ENCODE data around the gene ZNF746. TPM values are rescaled to one million over a fixed set of nuclear protein-coding genes. Genes with fewer than 3 reads are reported as not detected.
A peak's percentile ranks its signal among the peaks of the same experiment; 100 is the strongest.

Gene ZNF746
- total and polyA plus RNA-seq, 2 donors = 10.5 to 11.8 TPM

- H3K4me1 ChIP-seq (ENCODE audit: insufficient read depth) = no peaks in the 10 kb centered on the region
- H3K4me3 ChIP-seq (ENCODE audit: low read depth, low read length) = no peak overlapping the region
- no peak overlapping the region for H3K27ac ChIP-seq (ENCODE audit: low read depth)
- no peak for DNase-seq (ENCODE audit: extremely low spot score)
- WGBS = 96% methylated on average over 12 of the region's 12 CpGs
- peaks cover 14% of the 10 kb centered on the region for H3K36me3 ChIP-seq (ENCODE audit: insufficient read depth)
Measured at GRCh38 chr7:149476791-149477190, 20.8 kb downstream of the ZNF746 start.

GRCh38 chr7:149475121-149476045 lies 22.2 kb downstream of the ZNF746 start:
- H3K36me3 ChIP-seq (ENCODE audit: insufficient read depth) = peaks cover 14% of the 10 kb centered on the region
- H3K4me3 ChIP-seq (ENCODE audit: low read depth, low read length) = no peak overlapping the region
- DNase-seq (ENCODE audit: extremely low spot score) = no peak
- H3K4me1 ChIP-seq (ENCODE audit: insufficient read depth) = no peaks in the 10 kb centered on the region
- no peak overlapping the region for H3K27ac ChIP-seq (ENCODE audit: low read depth)
- WGBS = 95% methylated on average over 21 of the region's 21 CpGs

GRCh38 chr7:149474309-149475120 lies 23.1 kb downstream of the ZNF746 start:
- H3K4me3 ChIP-seq (ENCODE audit: low read depth, low read length) = no peak overlapping the region
- H3K36me3 ChIP-seq (ENCODE audit: insufficient read depth) = peaks cover 14% of the 10 kb centered on the region
- H3K4me1 ChIP-seq (ENCODE audit: insufficient read depth) = no peaks in the 10 kb centered on the region
- WGBS = 95% methylated on average over 77 of the region's 77 CpGs
- no peak for DNase-seq (ENCODE audit: extremely low spot score)
- no peak overlapping the region for H3K27ac ChIP-seq (ENCODE audit: low read depth)

GRCh38 chr7:149473251-149473650 lies 24.4 kb downstream of the ZNF746 start:
- Histone ChIP-seq H3K4me3 (ENCODE audit: low read depth, low read length) (no peak overlapping the region), H3K4me1 (ENCODE audit: insufficient read depth) (no peaks in the 10 kb centered on the region), H3K36me3 (ENCODE audit: insufficient read depth) (peaks cover 14% of the 10 kb centered on the region), H3K27ac (ENCODE audit: low read depth) (no peak overlapping the region)
- WGBS = 92% methylated on average over 6 of the region's 6 CpGs
- DNase-seq (ENCODE audit: extremely low spot score) = no peak

GRCh38 chr7:149471289-149471953 lies 26.2 kb downstream of the ZNF746 start:
- Histone ChIP-seq H3K27ac (ENCODE audit: low read depth) (no peak overlapping the region), H3K36me3 (ENCODE audit: insufficient read depth) (peaks cover 8% of the 10 kb centered on the region), H3K4me1 (ENCODE audit: insufficient read depth) (no peaks in the 10 kb centered on the region), H3K4me3 (ENCODE audit: low read depth, low read length) (no peak overlapping the region)
- WGBS = 98% methylated on average over 6 of the region's 6 CpGs
- DNase-seq (ENCODE audit: extremely low spot score) = no peak

GRCh38 chr7:149469806-149470205 lies 27.8 kb downstream of the ZNF746 start:
- H3K36me3 ChIP-seq (ENCODE audit: insufficient read depth) = peaks cover 4% of the 10 kb centered on the region
- no peak for DNase-seq (ENCODE audit: extremely low spot score)
- no peak overlapping the region for H3K4me3 ChIP-seq (ENCODE audit: low read depth, low read length)
- no peaks in the 10 kb centered on the region for H3K4me1 ChIP-seq (ENCODE audit: insufficient read depth)
- 93% methylated on average over 8 of the region's 8 CpGs for WGBS
- no peak overlapping the region for H3K27ac ChIP-seq (ENCODE audit: low read depth)

GRCh38 chr7:149468208-149468607 lies 29.4 kb downstream of the ZNF746 start:
- Histone ChIP-seq H3K27ac (ENCODE audit: low read depth) (no peak overlapping the region), H3K36me3 (ENCODE audit: insufficient read depth) (peaks cover 2% of the 10 kb centered on the region), H3K4me1 (ENCODE audit: insufficient read depth) (no peaks in the 10 kb centered on the region), H3K4me3 (ENCODE audit: low read depth, low read length) (no peak overlapping the region)
- 75% methylated on average over 5 of the region's 5 CpGs for WGBS
- DNase-seq (ENCODE audit: extremely low spot score) = no peak

- Histone ChIP-seq H3K4me1 (ENCODE audit: insufficient read depth) (no peaks in the 10 kb centered on the region), H3K4me3 (ENCODE audit: low read depth, low read length) (no peak overlapping the region), H3K36me3 (ENCODE audit: insufficient read depth) (no peaks in the 10 kb centered on the region), H3K27ac (ENCODE audit: low read depth) (no peak overlapping the region)
- 74% methylated on average over 1 of the region's 1 CpG for WGBS
- no peak for DNase-seq (ENCODE audit: extremely low spot score)
Measured at GRCh38 chr7:149467321-149467859, 30.2 kb downstream of the ZNF746 start.

GRCh38 chr7:149466364-149466763 lies 31.2 kb downstream of the ZNF746 start:
- DNase-seq (ENCODE audit: extremely low spot score) = no peak
- Histone ChIP-seq H3K27ac (ENCODE audit: low read depth) (no peak overlapping the region), H3K36me3 (ENCODE audit: insufficient read depth) (no peaks in the 10 kb centered on the region), H3K4me1 (ENCODE audit: insufficient read depth) (no peaks in the 10 kb centered on the region), H3K4me3 (ENCODE audit: low read depth, low read length) (no peak overlapping the region)

- H3K27ac ChIP-seq (ENCODE audit: low read depth) = no peak overlapping the region
- no peak for DNase-seq (ENCODE audit: extremely low spot score)
- WGBS = 88% methylated on average over 1 of the region's 1 CpG
- H3K36me3 ChIP-seq (ENCODE audit: insufficient read depth) = no peaks in the 10 kb centered on the region
- H3K4me1 ChIP-seq (ENCODE audit: insufficient read depth) = peaks cover 2% of the 10 kb centered on the region
- no peak overlapping the region for H3K4me3 ChIP-seq (ENCODE audit: low read depth, low read length)
Measured at GRCh38 chr7:149463500-149464161, 34.0 kb downstream of the ZNF746 start.

GRCh38 chr7:149462101-149462520 lies 35.5 kb downstream of the ZNF746 start:
- WGBS = 87% methylated on average over 9 of the region's 9 CpGs
- Histone ChIP-seq H3K36me3 (ENCODE audit: insufficient read depth) (no peaks in the 10 kb centered on the region), H3K27ac (ENCODE audit: low read depth) (no peak overlapping the region), H3K4me1 (ENCODE audit: insufficient read depth) (peaks cover 2% of the 10 kb centered on the region), H3K4me3 (ENCODE audit: low read depth, low read length) (no peak overlapping the region)
- no peak for DNase-seq (ENCODE audit: extremely low spot score)

- peaks cover 2% of the 10 kb centered on the region for H3K4me1 ChIP-seq (ENCODE audit: insufficient read depth)
- H3K27ac ChIP-seq (ENCODE audit: low read depth) = peak within 1 kb of the TSS; percentile 73
- no peaks in the 10 kb centered on the region for H3K36me3 ChIP-seq (ENCODE audit: insufficient read depth)
- under 1% methylated on average over 64 of the region's 64 CpGs for WGBS
- DNase-seq (ENCODE audit: extremely low spot score) = peak; percentile 67
- peak within 1 kb of the TSS; percentile 99 for H3K4me3 ChIP-seq (ENCODE audit: low read depth, low read length)
Measured at GRCh38 chr7:149460493-149461277, 36.9 kb downstream of the ZNF746 start, which contains the start of gene ZNF777. Gene ZNF777, minus strand, starts transcription at chr7:149461062. Its CDS starts 5,040 bp downstream, at chr7:149456022.
